ENCODE measurements around the gene DECR2. TPM values are rescaled to one million over a fixed set of nuclear protein-coding genes. Genes with fewer than 3 reads are reported as not detected.

The DECR2 gene
- total and polyA plus RNA-seq, 2 of the 13 experiments (the other 11 are each of a cell fraction or from before 2014, with no cell fraction given): 36.3 to 44.6 TPM

GRCh38 chr16:424033-424622 lies 22.4 kb downstream of the DECR2 start:
- Histone ChIP-seq H3K4me3 (replicated peaks in 1 of 3; ENCODE audit: insufficient read depth in 1 of 3, low read depth in 2 of 3, low read length in 3 of 3) (peak overlapping the region; percentile 66 to 95 (median 87)), H3K9ac (ENCODE audit: insufficient read depth, low read depth, low read length) (peak overlapping the region; percentile 68; the same call in 1 of the 2 replicates), H3K9me3 (ENCODE audit: low read length) (no peaks in the 10 kb centered on the region), H3K27ac (ENCODE audit: extremely low read length, insufficient read depth, low read length) (no peak overlapping the region), H3K79me2 (ENCODE audit: insufficient read depth, low read length) (peaks cover 27% of the 10 kb centered on the region), H3K4me2 (ENCODE audit: low read depth, low read length) (peak overlapping the region; percentile 98), H3K4me1 (ENCODE audit: insufficient read depth, low read length) (peaks cover 40% of the 10 kb centered on the region), H2AFZ (ENCODE audit: low read length) (no peak overlapping the region), H3K27me3 (ENCODE audit: control insufficient read depth in 1 of 2, insufficient read depth in 2 of 2, low read length in 2 of 2) (no peaks in the 10 kb centered on the region; a peak in 1 of 5 replicates), H4K20me1 (ENCODE audit: insufficient read depth, low read length) (peaks cover 16% of the 10 kb centered on the region), H3K36me3 (replicated peaks in 1 of 2; ENCODE audit: control insufficient read depth in 1 of 2, insufficient read depth in 2 of 2, low read length in 2 of 2) (no peaks in the 10 kb centered on the region)
- FAIRE-seq (no peak), DNase-seq (ENCODE audit: low spot score) (peak; percentile 30), ATAC-seq (peak; percentile 58)
- in situ Hi-C loops (cut with HindIII; ENCODE audit: extremely low pct_ligation_motif_present, low pct_unique_long_range_greater_than_20kb): no loop called here
- 1% methylated on average over 15 of the region's 20 CpGs for WGBS (ENCODE audit: low lambda C conversion rate)
- BruUV-seq (replicated peaks): TSS peak; percentile 72
- intact Hi-C loops (cut with micrococcal nuclease; ENCODE audit: unreplicated experiment): loop anchor here (2.0 kb wide), 1 partner anchor 19 kb away; no protein-coding TSS in a partner anchor
- POLR2A ChIA-PET: interaction anchor here (1.2 to 3.1 kb wide), 4 partner anchors 12 to 50 kb away, joined by 3 to 21 read pairs (median 13); partner anchors contain the start of gene DECR2
- CTCF ChIA-PET (ENCODE audit: low intra/inter-chr PET ratio, low total read pairs): no interaction called here
- no peak for TF ChIP-seq HMG20B (CRISPR knock-in tag; conservative IDR thresholded peaks at IDR 0.05)
- TF ChIP-seq PATZ1 (CRISPR knock-in tag; IDR thresholded peaks at IDR 0.05): no peak
- 0 out of 2 replicates have a peak, but pooled peaks have one; percentile 15 for TF ChIP-seq ZNF639 (CRISPR knock-in tag; conservative IDR thresholded peaks at IDR 0.05)
- no peak for TF ChIP-seq ZMYM4 (CRISPR knock-in tag; IDR thresholded peaks at IDR 0.05)
- no peak for TF ChIP-seq MXI1 (IDR thresholded peaks at IDR 0.05; ENCODE audit: borderline replicate concordance, low read depth, low read length)
- TF ChIP-seq KDM2A (CRISPR knock-in tag; IDR thresholded peaks at IDR 0.05; ENCODE audit: borderline replicate concordance, low read depth): peak; percentile 19; the same call in 1 of the 2 replicates
- no peak for TF ChIP-seq ZNF746 (CRISPR knock-in tag; IDR thresholded peaks at IDR 0.05)
- no peak for TF ChIP-seq MXD4 (CRISPR knock-in tag; IDR thresholded peaks at IDR 0.05)
- TF ChIP-seq HDAC2 (CRISPR knock-in tag; IDR thresholded peaks at IDR 0.05): no peak
- TF ChIP-seq YY1 (IDR thresholded peaks at IDR 0.05; ENCODE audit: insufficient read depth, insufficient replicate concordance, low read depth, low read length): no peak
- TF ChIP-seq CERS6 (CRISPR knock-in tag; IDR thresholded peaks at IDR 0.05): no peak
- no peak for TF ChIP-seq HMGXB3 (CRISPR knock-in tag; IDR thresholded peaks at IDR 0.05; ENCODE audit: borderline replicate concordance)
- no peak for TF ChIP-seq ZFP41 (CRISPR knock-in tag; IDR thresholded peaks at IDR 0.05; ENCODE audit: borderline replicate concordance)

Measured in HepG2 (cell line).